ENCODE data around the gene CLDN9.

- TF ChIP-seq CTCF (IDR thresholded peaks at IDR 0.05): no peak
- TF ChIP-seq ZFX (IDR thresholded peaks at IDR 0.05; ENCODE audit: borderline replicate concordance): no peak
These were observed 3.3 kb downstream of the CLDN9 start for GRCh38 chr16:3015865-3016521.
